GM23338 (cell line): ENCODE measurements around the gene PIPOX. TPM values are rescaled to one million over a fixed set of nuclear protein-coding genes. Genes with fewer than 3 reads are reported as not detected.

Source experiments
- ATAC-seq: fragments of 200-7000 bp; cut with Tn5 transposase; 3 replicates; pipeline ENCODE4 v1.9.1; 2020
- DNase-seq: peaks from one replicate; pipeline ENCODE4 v3.0.0-alpha.2; 2015; ENCODE audit warnings: low spot score
- H2AFZ ChIP-seq: fragments of 200-600 bp; sonication (generic); 2 replicates; pipeline ENCODE4 v1.8.0; 2016; ENCODE audit warnings: antibody characterized with exemption, mild to moderate bottlenecking, moderate library complexity
- H3F3A ChIP-seq: fragments of 200-600 bp; sonication (generic); replicated peaks from 2 replicates; pipeline ENCODE4 v1.8.0; 2017; ENCODE audit warnings: antibody characterized with exemption, mixed run types, low read depth
- H3K27ac ChIP-seq: fragments of 200-600 bp; sonication (generic); 2 replicates; pipeline ENCODE4 v1.6.1; 2016; ENCODE audit warnings: low read depth
- H3K27me3 ChIP-seq: fragments of 200-600 bp; sonication (generic); 2 replicates; pipeline ENCODE4 v1.8.0; 2016; ENCODE audit warnings: mild to moderate bottlenecking, mixed run types, moderate library complexity; ENCODE audit not compliant: insufficient read depth
- H3K36me3 ChIP-seq: fragments of 200-600 bp; sonication (generic); 2 replicates; pipeline ENCODE4 v1.8.0; 2016; ENCODE audit warnings: mild to moderate bottlenecking; ENCODE audit not compliant: insufficient read depth
- H3K4me1 ChIP-seq: fragments of 200-600 bp; sonication (generic); 2 replicates; pipeline ENCODE4 v1.8.0; 2016; ENCODE audit warnings: mild to moderate bottlenecking, moderate library complexity; ENCODE audit not compliant: insufficient read depth
- H3K4me2 ChIP-seq: fragments of 200-600 bp; sonication (generic); 2 replicates; pipeline ENCODE4 v1.7.1; 2017; ENCODE audit warnings: mixed run types
- H3K4me3 ChIP-seq: fragments of 200-600 bp; sonication (generic); 2 replicates; pipeline ENCODE4 v1.6.1; 2016; ENCODE audit warnings: mixed run types
- H3K79me2 ChIP-seq: fragments of 200-600 bp; sonication (generic); replicated peaks from 2 replicates; pipeline ENCODE4 v1.8.0; 2017; ENCODE audit warnings: mild to moderate bottlenecking; ENCODE audit not compliant: insufficient read depth
- H3K9me2 ChIP-seq: fragments of 200-600 bp; sonication (generic); 2 replicates; pipeline ENCODE4 v1.8.0; 2017; ENCODE audit not compliant: insufficient read depth
- H4K20me1 ChIP-seq: fragments of 200-600 bp; sonication (generic); replicated peaks from 2 replicates; pipeline ENCODE4 v1.8.0; 2017; ENCODE audit warnings: mild to moderate bottlenecking; ENCODE audit not compliant: insufficient read depth
- H3K27ac Mint-ChIP-seq: 2 replicates; pipeline ENCODE4 v1.8.0; 2020; ENCODE audit warnings: inconsistent platforms, mild to moderate bottlenecking, moderate library complexity, mixed read lengths
- H3K27me3 Mint-ChIP-seq: 3 replicates; pipeline ENCODE4 v1.8.0; 2022; ENCODE audit warnings: low read depth, mild to moderate bottlenecking, moderate library complexity, mixed read lengths, inconsistent platforms; ENCODE audit not compliant: insufficient read depth, poor library complexity
- H3K36me3 Mint-ChIP-seq: 3 replicates; pipeline ENCODE4 v1.8.0; 2021; ENCODE audit warnings: low read depth, mild to moderate bottlenecking, inconsistent platforms, moderate library complexity, mixed read lengths
- H3K4me1 Mint-ChIP-seq: 3 replicates; pipeline ENCODE4 v1.8.0; 2020; ENCODE audit warnings: mild to moderate bottlenecking, inconsistent platforms, mixed read lengths
- H3K4me3 Mint-ChIP-seq: 3 replicates; pipeline ENCODE4 v1.8.0; 2021; ENCODE audit warnings: moderate library complexity, mild to moderate bottlenecking, inconsistent platforms, mixed read lengths
- H3K9me3 Mint-ChIP-seq: 3 replicates; pipeline ENCODE4 v1.8.0; 2020; ENCODE audit warnings: moderate library complexity, mild to moderate bottlenecking, inconsistent platforms, mixed read lengths
- ETS1 ChIP-seq: IDR thresholded peaks from 2 replicates; pipeline ENCODE4 v1.6.1; 2016; ENCODE audit warnings: antibody characterized with exemption
- EZH2 ChIP-seq: fragments of 200-600 bp; sonication (generic); IDR thresholded peaks from one replicate; pipeline ENCODE4 v1.8.0; 2017; ENCODE audit warnings: antibody characterized with exemption, mild to moderate bottlenecking, low read depth; ENCODE audit not compliant: unreplicated experiment
- EZH2phosphoT487 ChIP-seq: fragments of 200-600 bp; sonication (generic); IDR thresholded peaks from one replicate; pipeline ENCODE4 v1.8.1; 2018; ENCODE audit warnings: antibody characterized with exemption; ENCODE audit not compliant: unreplicated experiment
- JUNB ChIP-seq: IDR thresholded peaks from one replicate; pipeline ENCODE4 v1.6.1; 2016; ENCODE audit warnings: antibody characterized with exemption; ENCODE audit not compliant: unreplicated experiment
- NANOG ChIP-seq: IDR thresholded peaks from 2 replicates; pipeline ENCODE4 v1.6.1; 2016; ENCODE audit warnings: antibody characterized with exemption, borderline replicate concordance
- ZNF114 ChIP-seq: fragments of 250-450 bp; sonication (Bioruptor Pico); IDR thresholded peaks from 2 replicates; pipeline ENCODE4 v1.5.0; 2020; ENCODE audit warnings: mild to moderate bottlenecking, moderate library complexity
- ZNF331 ChIP-seq: fragments of 250-450 bp; sonication (Bioruptor Pico); IDR thresholded peaks from 2 replicates; pipeline ENCODE4 v1.5.0; 2020; ENCODE audit warnings: low read depth, mild to moderate bottlenecking, moderate library complexity
- ZNF462 ChIP-seq: fragments of 250-450 bp; sonication (Bioruptor Pico); IDR thresholded peaks from 2 replicates; pipeline ENCODE4 v1.5.0; 2020; ENCODE audit warnings: mild to moderate bottlenecking, moderate library complexity
- polyA plus RNA-seq: library from polyadenylated mRNA; unstranded; fragments of >200 nt; fragmentation: Nextera tagmentation; extraction: Ambion mirVana; gene quantifications from 2 replicates; pipeline ENCODE4 v1.2.1, GENCODE V29; 2016
- total RNA-seq: library from RNA; depleted of rRNA; stranded (reverse); fragments of >200 nt; shearing (Covaris generic); gene quantifications from 2 replicates; pipeline ENCODE4 v1.2.3, GENCODE V29; 2014
- TF ChIP-seq, protein P1 (sequence below), 2 experiments: fragments of 200-600 bp in 1 of 2; sonication (generic) in 1 of 2; conservative IDR thresholded peaks; 2 replicates each; pipeline versions ENCODE4 v1.5.1 to v1.6.1; 2016 to 2017; ENCODE audit warnings: antibody characterized with exemption in 2 of 2, low read depth in 2 of 2, mild to moderate bottlenecking in 2 of 2, moderate library complexity in 1 of 2

Gene PIPOX
- total and polyA plus RNA-seq, 2 experiments from 2014 or later = 22.6 to 34.6 TPM

GRCh38 chr17:29024316-29024952 lies 18.5 kb upstream of the PIPOX start:
- Mint-ChIP-seq H3K4me3 (no peak overlapping the region), H3K4me1 (peaks cover 39% of the 10 kb centered on the region), H3K36me3 (no peaks in the 10 kb centered on the region), H3K9me3 (no peaks in the 10 kb centered on the region), H3K27ac (no peak overlapping the region), H3K27me3 (peaks cover 21% of the 10 kb centered on the region)
- H2AFZ ChIP-seq = no peak overlapping the region
- no peaks in the 10 kb centered on the region for H3K79me2 ChIP-seq
- no peaks in the 10 kb centered on the region for H3K9me2 ChIP-seq
- peaks cover 5% of the 10 kb centered on the region; the same call in 1 of the 2 replicates for H3K27me3 ChIP-seq
- no peak for TF ChIP-seq JUNB
- TF ChIP-seq, protein P1, sequence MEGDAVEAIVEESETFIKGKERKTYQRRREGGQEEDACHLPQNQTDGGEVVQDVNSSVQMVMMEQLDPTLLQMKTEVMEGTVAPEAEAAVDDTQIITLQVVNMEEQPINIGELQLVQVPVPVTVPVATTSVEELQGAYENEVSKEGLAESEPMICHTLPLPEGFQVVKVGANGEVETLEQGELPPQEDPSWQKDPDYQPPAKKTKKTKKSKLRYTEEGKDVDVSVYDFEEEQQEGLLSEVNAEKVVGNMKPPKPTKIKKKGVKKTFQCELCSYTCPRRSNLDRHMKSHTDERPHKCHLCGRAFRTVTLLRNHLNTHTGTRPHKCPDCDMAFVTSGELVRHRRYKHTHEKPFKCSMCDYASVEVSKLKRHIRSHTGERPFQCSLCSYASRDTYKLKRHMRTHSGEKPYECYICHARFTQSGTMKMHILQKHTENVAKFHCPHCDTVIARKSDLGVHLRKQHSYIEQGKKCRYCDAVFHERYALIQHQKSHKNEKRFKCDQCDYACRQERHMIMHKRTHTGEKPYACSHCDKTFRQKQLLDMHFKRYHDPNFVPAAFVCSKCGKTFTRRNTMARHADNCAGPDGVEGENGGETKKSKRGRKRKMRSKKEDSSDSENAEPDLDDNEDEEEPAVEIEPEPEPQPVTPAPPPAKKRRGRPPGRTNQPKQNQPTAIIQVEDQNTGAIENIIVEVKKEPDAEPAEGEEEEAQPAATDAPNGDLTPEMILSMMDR (conservative IDR thresholded peaks at IDR 0.05; ENCODE audit: low read depth in 2 of 2) = no peak
- TF ChIP-seq ETS1 = no peak
- TF ChIP-seq EZH2 = no peak
- TF ChIP-seq ZNF462 = no peak
- no peak for TF ChIP-seq EZH2phosphoT487
- no peak for TF ChIP-seq ZNF331 (CRISPR knock-in tag)
- no peak for TF ChIP-seq NANOG
- no peak for TF ChIP-seq ZNF114
- no peak for ATAC-seq
- DNase-seq = no peak
- H3K4me2 ChIP-seq = no peak overlapping the region
- H3K4me1 ChIP-seq = peaks cover 39% of the 10 kb centered on the region
- peaks cover 1% of the 10 kb centered on the region for H3F3A ChIP-seq
- no peak overlapping the region for H3K27ac ChIP-seq
- no peaks in the 10 kb centered on the region for H3K36me3 ChIP-seq
- no peak overlapping the region for H3K4me3 ChIP-seq
- no peaks in the 10 kb centered on the region for H4K20me1 ChIP-seq
